Stimulated activated CD4-positive, alpha-beta T cell treated with anti-CD3 and anti-CD28 coated beads, Interleukin-15, amount 100 ng/mL, for 48 hours (primary cell): Measurements from ENCODE around the gene IL16.
"Not testable (repeated sequence)": the region's sequence is repeated elsewhere in the genome, so short reads cannot be mapped to it uniquely, and the experiment has no call there.

Experiments used
- DNase-seq, 2 donors: peaks; one replicate each; pipeline ENCODE4 v3.0.0-alpha.2; 2020; ENCODE audit warnings: low read depth in 2 of 2

The IL16 gene

DNA sequence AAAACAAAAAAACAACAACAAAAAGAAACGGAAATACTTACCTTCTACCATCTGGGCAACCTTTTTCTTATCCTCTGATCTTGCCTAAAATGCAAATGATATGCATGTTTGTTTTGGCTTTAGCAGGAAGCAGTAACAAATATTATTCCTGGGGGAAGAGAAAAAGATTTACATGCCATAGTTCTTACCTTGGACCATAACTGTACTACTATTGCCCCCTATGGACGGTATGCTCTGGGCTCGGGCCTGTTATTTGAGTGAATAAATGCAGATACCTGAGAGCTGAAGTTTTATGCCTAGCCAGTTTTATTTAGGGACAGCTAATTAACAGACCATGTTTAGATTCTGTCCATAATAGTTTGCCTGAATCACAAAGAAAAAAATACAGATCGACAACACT lies 139.9 kb downstream of the IL16 start:
- DNase-seq, result no peak

GRCh38 chr15:81337241-81337640 lies 140.6 kb downstream of the IL16 start:
- DNase-seq, result no peak

- DNase-seq, result no peak
Measured at GRCh38 chr15:81337713-81338157, 141.1 kb downstream of the IL16 start.

- DNase-seq, result no peak
Measured at GRCh38 chr15:81338170-81339007, 141.7 kb downstream of the IL16 start.

DNA sequence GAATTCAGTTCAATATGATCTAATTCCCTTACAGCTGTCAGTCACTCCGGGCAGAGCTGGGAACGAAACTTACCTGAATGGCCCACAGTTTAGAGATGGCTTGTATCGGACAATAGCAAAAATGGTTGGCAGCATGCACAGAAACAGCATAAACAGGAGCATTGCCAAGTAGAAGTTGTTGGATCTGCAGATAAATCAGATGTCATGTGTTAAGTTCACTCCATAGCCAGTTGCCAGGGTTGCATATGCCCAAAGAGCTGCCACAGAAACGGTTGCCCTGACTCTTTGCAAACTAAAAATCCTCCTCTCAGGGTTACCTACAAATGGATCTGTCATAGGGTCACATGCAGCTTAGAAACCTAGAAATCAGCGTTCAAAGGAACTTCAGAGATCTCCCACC lies 142.6 kb downstream of the IL16 start:
- no peak for DNase-seq

GRCh38 chr15:81339851-81340250 lies 143.2 kb downstream of the IL16 start:
- no peak for DNase-seq

- no peak for DNase-seq
Measured at GRCh38 chr15:81341351-81341750, 144.7 kb downstream of the IL16 start.

GRCh38 chr15:81343371-81343770 lies 146.7 kb downstream of the IL16 start:
- DNase-seq, result no peak

DNA sequence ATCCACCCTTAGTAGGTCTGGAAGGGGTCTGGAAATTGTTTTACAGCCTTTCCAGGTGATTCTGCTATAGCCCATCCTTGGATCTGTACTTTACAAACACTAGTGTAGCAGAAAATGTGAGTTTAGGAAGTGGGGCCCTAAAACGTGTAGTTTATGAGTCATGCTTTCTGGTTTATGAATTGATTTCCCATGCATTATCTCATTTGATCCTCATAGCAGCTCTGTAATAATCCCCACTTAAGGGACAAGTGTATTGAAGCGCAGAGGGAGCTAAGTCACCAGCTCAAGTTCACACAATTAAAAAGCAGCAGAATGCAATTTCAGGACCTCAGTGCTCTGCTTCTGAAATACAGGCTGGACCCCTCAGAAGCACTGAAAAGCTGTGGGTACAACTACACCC lies 149.9 kb downstream of the IL16 start:
- no peak for DNase-seq

- no peak for DNase-seq
Measured at GRCh38 chr15:81347910-81348309, 151.2 kb downstream of the IL16 start.

GRCh38 chr15:81348691-81349090 lies 152.0 kb downstream of the IL16 start:
- not testable (repeated sequence) for DNase-seq

- DNase-seq, result no peak
Measured at GRCh38 chr15:81349271-81349670, 152.6 kb downstream of the IL16 start.

- DNase-seq, result no peak
Measured at GRCh38 chr15:81351651-81352050, 155.0 kb downstream of the IL16 start.

- no peak for DNase-seq
Measured at GRCh38 chr15:81356252-81356651, 159.6 kb downstream of the IL16 start.

GRCh38 chr15:81357180-81357686 lies 160.6 kb downstream of the IL16 start:
- DNase-seq, result no peak

DNA sequence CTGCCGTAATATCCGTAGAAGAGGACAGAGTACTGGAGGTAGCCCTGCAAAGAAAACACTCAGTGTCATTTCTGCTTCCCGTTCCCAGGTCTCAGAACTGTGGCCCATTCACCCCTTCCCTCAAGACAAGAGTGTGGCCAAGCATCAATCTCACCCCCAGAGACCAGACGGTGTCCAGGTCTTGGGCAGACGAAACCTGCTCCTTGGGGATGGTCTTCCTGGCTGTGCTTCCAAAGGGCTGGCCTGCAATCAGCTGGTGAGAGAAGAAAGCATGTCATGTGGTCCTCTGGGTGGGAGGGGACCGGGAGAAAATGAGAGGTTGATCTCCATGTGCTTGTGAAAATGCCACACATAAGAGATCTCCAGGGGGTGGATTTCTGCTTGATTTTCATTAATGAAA lies 161.6 kb downstream of the IL16 start:
- DNase-seq, result no peak

- DNase-seq, result no peak
Measured at GRCh38 chr15:81360491-81360890, 163.8 kb downstream of the IL16 start.

DNA sequence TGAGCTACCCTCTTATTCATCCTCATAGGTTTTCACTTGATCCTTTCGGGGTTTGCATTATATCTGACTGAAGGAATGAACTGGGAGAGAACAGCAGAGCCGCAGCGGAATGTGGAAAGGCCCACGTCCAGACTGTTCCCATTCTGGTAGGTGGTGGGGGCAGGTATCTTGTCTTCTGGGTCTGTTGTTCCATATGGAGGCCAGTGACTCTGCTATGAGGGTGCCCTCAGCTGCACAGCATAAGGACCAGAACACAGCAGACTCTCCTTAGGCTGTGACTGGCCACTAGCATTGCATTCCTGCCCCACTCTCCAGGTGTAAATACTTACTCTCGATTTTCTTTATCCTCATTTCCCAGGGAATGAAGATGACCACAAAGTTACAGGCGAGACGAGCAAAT lies 165.2 kb downstream of the IL16 start:
- no peak for DNase-seq

DNA sequence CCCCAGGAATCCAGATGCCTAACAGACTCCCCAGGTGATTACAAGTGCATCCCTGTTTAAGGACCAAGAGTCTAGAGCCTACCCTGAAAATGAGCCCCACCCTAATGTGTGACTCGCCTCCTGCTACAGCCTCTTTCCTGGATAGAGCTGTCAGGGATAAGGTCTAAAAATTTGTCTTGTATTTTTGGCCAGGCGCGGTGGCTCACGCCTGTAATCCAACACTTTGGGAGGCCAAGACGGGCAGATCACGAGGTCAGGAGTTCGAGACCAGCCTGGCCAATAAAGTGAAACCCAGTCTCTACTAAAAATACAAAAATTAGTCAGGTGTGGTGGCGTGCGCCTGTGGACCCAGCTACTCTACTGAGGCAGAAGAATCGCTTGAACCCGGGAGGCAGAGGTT lies 166.1 kb downstream of the IL16 start:
- no peak for DNase-seq

DNA sequence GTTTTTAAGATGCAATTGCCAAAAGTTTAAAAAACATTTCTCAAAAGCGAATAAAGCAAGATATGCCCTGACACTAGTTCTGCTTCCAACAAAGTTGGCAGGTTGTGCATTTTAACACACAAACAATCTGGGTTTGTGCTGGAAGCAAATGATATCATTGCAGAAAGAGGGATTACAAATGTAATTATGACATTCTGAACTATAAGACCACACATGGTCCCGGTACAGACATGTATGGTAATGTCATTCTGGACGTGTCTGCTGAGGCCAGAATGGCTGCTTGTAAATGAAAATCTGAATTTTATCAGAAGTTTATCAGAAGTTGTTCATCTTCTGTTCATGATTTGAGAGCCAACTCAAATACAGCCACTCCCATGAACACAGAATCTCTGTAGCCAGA lies 166.6 kb downstream of the IL16 start:
- no peak for DNase-seq
